Adrenal gland (tissue), 12 donors: ENCODE data around the gene HDAC10. TPM values are rescaled to one million over a fixed set of nuclear protein-coding genes. Genes with fewer than 3 reads are reported as not detected.

Source experiments
- DNase-seq, 7 donors: peaks; one replicate each; pipeline ENCODE4 v3.0.0-alpha.2; 2019 to 2020
- H3K27ac ChIP-seq, 5 donors: fragments of 200-600 bp; sonication (generic) in 4 of 5; 1 replicate in 3 of 5; 2 replicates in 2 of 5; pipeline versions ENCODE4 v1.5.1 to v1.8.0; 2016 to 2020; ENCODE audit warnings: mild to moderate bottlenecking in 1 of 5
- H3K27me3 ChIP-seq: fragments of 200-600 bp; 2 replicates; pipeline ENCODE4 v1.8.0; 2021
- H3K36me3 ChIP-seq, 2 donors: fragments of 200-600 bp; replicated peaks in 1 of 2; 1 replicate in 1 of 2; 2 replicates in 1 of 2; pipeline versions ENCODE4 v1.5.1 to v1.8.0; 2018 to 2022
- H3K4me1 ChIP-seq, 2 donors: fragments of 200-600 bp; replicated peaks in 1 of 2; 1 replicate in 1 of 2; 2 replicates in 1 of 2; pipeline versions ENCODE4 v1.5.1 to v1.8.0; 2018 to 2021
- H3K4me3 ChIP-seq, 4 donors: fragments of 200-600 bp; sonication (generic) in 3 of 4; one replicate each; pipeline ENCODE4 v1.5.1; 2016 to 2018
- H3K9me3 ChIP-seq, 3 donors: fragments of 200-600 bp; sonication (generic) in 1 of 3; replicated peaks in 1 of 3; 1 replicate in 2 of 3; 2 replicates in 1 of 3; pipeline versions ENCODE4 v1.5.1 to v1.8.0; 2016 to 2021
- CTCF ChIP-seq, 6 experiments: fragments of 450-650 bp in 4 of 6; fragments of 200-600 bp in 2 of 6; sonication (generic) in 1 of 6; IDR thresholded peaks; 1 replicate in 5 of 6; 2 replicates in 1 of 6; pipeline versions ENCODE4 v1.5.1 to v1.8.0; 2016 to 2021; ENCODE audit warnings: antibody characterized with exemption in 6 of 6, mild to moderate bottlenecking in 2 of 6, moderate library complexity in 1 of 6
- POLR2A ChIP-seq, 2 donors: fragments of 450-650 bp; IDR thresholded peaks; one replicate each; pipeline ENCODE4 v1.6.1; 2017; ENCODE audit warnings: antibody characterized with exemption in 2 of 2, mild to moderate bottlenecking in 2 of 2, moderate library complexity in 1 of 2
- WGBS, 4 donors: extraction: QIAGEN DNeasy Blood & Tissue Kit in 2 of 4; methylation state at CpG; one replicate each; pipeline versions ENCODE4 v1.1.5 to v1.1.7; 2013 to 2017; 5-methylcytosine and 5-hydroxymethylcytosine counted together
- intact Hi-C, 2 donors: fragments of 100-400 bp; cut with DNase I; formaldehyde crosslinking; loops; one replicate each; pipeline versions ENCODE4 v1.14.1 to v1.15.0; 2022 to 2023
- polyA plus RNA-seq, 3 donors: library from polyadenylated mRNA; stranded (reverse); fragments of 200-250 nt in 2 of 3; fragments of 350-450 nt in 1 of 3; fragmentation: Illumina TruSeq in 1 of 3; extraction: RNeasy Lipid Tissue Mini Kit (QIAGEN cat#74804) in 1 of 3; gene quantifications; one replicate each; pipeline ENCODE4 v1.2.3, GENCODE V29; 2013 to 2014
- total RNA-seq, 9 donors: library from RNA; depleted of rRNA in 4 of 9; stranded (reverse); fragments of >200 nt in 4 of 9; fragments of 120-200 nt in 1 of 9; fragmentation: NEBNext Ultra II Directional in 1 of 9; extraction: Animal tissue kit (Norgen Biotek cat#: 25700) in 1 of 9; gene quantifications; one replicate each; pipeline versions ENCODE4 v1.1.0 to v1.2.4, GENCODE V29; 2013 to 2023
- donor health status: healthy with polysubstance abuse.
- donor health status: Bipolar disorder and iron deficiency.
- donor health status: DM: yes; HTN: yes; CAD: no.
- donor health status: DM: no; HTN: no; CAD: no.
- donor health status: DM: no; HTN: no; CAD: no.
- donor health status: DM: yes; HTN: yes; CAD: no.

HDAC10 gene
- total and polyA plus RNA-seq, 12 donors, result 2.0 to 179 (median 41.5) TPM

- Histone ChIP-seq H3K36me3 (peaks cover 0 to 83% of the 10 kb centered on the region in 2 donors), H3K27ac (no peak overlapping the region), H3K4me3 (no peak overlapping the region), H3K9me3 (no peaks in the 10 kb centered on the region), H3K4me1 (no peaks in the 10 kb centered on the region), H3K27me3 (no peaks in the 10 kb centered on the region)
- intact Hi-C loops, result no loop called here
- TF ChIP-seq CTCF (IDR thresholded peaks at IDR 0.05) (no peak), POLR2A (IDR thresholded peaks at IDR 0.05) (no peak)
- no peak for DNase-seq
- WGBS, 4 donors, result 82 to 94% (median 87%) methylated on average over 9 to 25 of the region's 25 CpGs
Measured at GRCh38 chr22:50219800-50220602, 31.1 kb downstream of the HDAC10 start.

GRCh38 chr22:50218996-50219727 lies 31.9 kb downstream of the HDAC10 start:
- Histone ChIP-seq H3K4me3 (no peak overlapping the region), H3K4me1 (no peaks in the 10 kb centered on the region), H3K27me3 (no peaks in the 10 kb centered on the region), H3K36me3 (peaks cover 0 to 83% of the 10 kb centered on the region in 2 donors), H3K27ac (no peak overlapping the region), H3K9me3 (no peaks in the 10 kb centered on the region)
- DNase-seq, result peak; percentile 81 to 93 (median 87)
- intact Hi-C loops, result no loop called here
- WGBS, 4 donors, result 66 to 85% (median 74%) methylated on average over 17 to 42 of the region's 42 CpGs
- no peak for TF ChIP-seq POLR2A (IDR thresholded peaks at IDR 0.05)
- TF ChIP-seq CTCF (IDR thresholded peaks at IDR 0.05), result no peak

- 83 to 93% (median 85%) methylated on average over 19 to 43 of the region's 43 CpGs for WGBS, 4 donors
Measured at GRCh38 chr22:50218153-50218995, 32.7 kb downstream of the HDAC10 start.

More at GRCh38 chr22:50218153-50218995, 32.7 kb downstream of the HDAC10 start:
- Histone ChIP-seq H3K9me3 (no peaks in the 10 kb centered on the region), H3K27ac (no peak overlapping the region), H3K4me3 (no peak overlapping the region), H3K4me1 (no peaks in the 10 kb centered on the region), H3K36me3 (peaks cover 0 to 85% of the 10 kb centered on the region in 2 donors), H3K27me3 (no peaks in the 10 kb centered on the region)
- TF ChIP-seq CTCF (IDR thresholded peaks at IDR 0.05) (no peak), POLR2A (IDR thresholded peaks at IDR 0.05) (no peak)
- no peak for DNase-seq
- intact Hi-C loops, result no loop called here
